ENCODE data around the gene PHF20.
"Not testable (repeated sequence)": the region's sequence is repeated elsewhere in the genome, so short reads cannot be mapped to it uniquely, and the experiment has no call there.

PHF20 gene

DNA sequence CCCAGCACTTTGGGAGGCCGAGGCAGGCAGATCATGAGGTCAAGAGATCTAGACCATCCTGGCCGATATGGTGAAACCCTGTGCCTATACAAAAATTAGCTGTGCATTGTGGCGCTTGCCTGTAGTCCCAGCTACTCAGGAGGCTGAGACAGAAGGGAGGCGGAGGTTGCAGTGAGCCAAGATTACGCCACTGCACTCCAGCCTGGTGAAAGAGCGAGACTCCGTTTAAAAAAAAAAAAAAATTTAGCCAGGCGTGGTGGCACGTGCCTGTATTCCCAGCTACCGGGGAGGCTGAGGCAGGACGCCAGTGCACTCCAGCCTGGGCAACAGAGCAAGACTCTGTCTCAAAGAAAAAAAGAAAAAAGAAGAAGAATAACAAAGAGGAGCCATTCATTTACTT is 10.3 kb upstream of the PHF20 start:
- H3K27me3 Mint-ChIP-seq, H3K9me3 Mint-ChIP-seq, H3K36me3 Mint-ChIP-seq, H3K4me3 Mint-ChIP-seq, H3K27ac Mint-ChIP-seq, ATAC-seq: not testable (repeated sequence)
- peaks cover 11% of the 10 kb centered on the region for H3K4me1 Mint-ChIP-seq

DNA sequence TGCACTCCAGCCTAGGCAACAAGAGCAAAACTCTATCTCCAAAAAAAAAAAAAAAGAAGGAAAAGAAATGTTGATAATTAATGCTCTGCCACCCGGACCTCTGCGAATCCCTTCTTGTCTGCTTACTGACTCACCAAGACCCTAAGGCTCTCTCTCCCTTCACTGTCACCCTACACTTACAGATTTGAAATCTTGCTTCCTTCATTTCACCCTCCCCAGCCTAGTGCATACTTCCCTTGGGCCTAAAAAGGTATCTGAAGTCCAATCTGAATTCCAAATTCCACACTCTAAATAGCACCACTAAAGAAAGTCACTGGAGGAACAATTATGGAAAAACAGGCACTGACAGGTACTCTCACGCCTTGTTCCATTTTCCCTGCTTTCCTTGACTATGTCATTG is 9.4 kb upstream of the PHF20 start:
- Mint-ChIP-seq H3K27me3 (no peaks in the 10 kb centered on the region), H3K27ac (no peak overlapping the region), H3K9me3 (no peaks in the 10 kb centered on the region), H3K36me3 (no peaks in the 10 kb centered on the region), H3K4me3 (no peak overlapping the region), H3K4me1 (peaks cover 6% of the 10 kb centered on the region)
- no peak for ATAC-seq

DNA sequence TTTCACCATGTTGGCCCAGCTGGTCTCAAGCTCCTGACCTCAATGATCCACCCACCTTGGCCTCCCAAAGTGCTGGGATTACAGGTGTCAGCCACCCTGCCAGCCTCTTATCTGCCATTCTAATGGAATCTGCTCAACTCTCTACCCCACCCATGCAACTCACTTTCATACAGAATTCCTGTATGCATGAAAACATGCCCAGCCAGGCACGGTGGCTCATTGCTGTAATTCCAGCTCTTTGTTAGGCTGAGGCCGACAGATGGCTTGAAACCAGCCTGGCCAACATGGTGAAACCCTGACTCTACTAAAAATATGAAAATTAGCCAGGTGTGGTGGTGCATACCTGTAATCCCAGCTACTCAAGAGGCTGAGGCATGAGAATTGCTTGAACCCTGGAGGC is 6.9 kb upstream of the PHF20 start:
- H3K9me3 Mint-ChIP-seq, H3K27me3 Mint-ChIP-seq, H3K36me3 Mint-ChIP-seq, H3K4me3 Mint-ChIP-seq, ATAC-seq, H3K27ac Mint-ChIP-seq: not testable (repeated sequence)
- H3K4me1 Mint-ChIP-seq = peaks cover 24% of the 10 kb centered on the region

DNA sequence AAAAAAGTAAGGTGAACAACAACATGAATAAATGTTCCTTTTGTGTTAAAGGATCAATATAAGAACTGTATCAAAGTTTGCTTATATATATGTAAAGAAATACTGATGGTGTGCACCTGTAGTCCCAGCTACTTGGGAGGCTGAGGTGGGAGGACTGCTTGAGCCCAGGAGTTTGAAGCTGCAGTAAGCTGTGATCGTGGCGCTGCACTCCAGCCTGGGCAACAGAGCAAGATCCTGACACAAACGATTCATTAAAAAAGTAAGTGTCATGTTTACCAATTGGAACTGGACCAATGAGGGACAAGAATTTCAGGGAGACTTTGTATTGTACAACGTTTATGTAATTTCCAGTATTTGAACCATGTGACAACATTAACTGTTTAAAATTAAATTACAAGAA is 5.0 kb upstream of the PHF20 start:
- peaks cover 6% of the 10 kb centered on the region for H3K9me3 Mint-ChIP-seq
- H3K36me3 Mint-ChIP-seq = no peaks in the 10 kb centered on the region
- H3K27me3 Mint-ChIP-seq = no peaks in the 10 kb centered on the region
- peak overlapping the region; percentile 100 for H3K27ac Mint-ChIP-seq
- ATAC-seq = no peak
- H3K4me3 Mint-ChIP-seq = no peak overlapping the region
- H3K4me1 Mint-ChIP-seq = peaks cover 34% of the 10 kb centered on the region

DNA sequence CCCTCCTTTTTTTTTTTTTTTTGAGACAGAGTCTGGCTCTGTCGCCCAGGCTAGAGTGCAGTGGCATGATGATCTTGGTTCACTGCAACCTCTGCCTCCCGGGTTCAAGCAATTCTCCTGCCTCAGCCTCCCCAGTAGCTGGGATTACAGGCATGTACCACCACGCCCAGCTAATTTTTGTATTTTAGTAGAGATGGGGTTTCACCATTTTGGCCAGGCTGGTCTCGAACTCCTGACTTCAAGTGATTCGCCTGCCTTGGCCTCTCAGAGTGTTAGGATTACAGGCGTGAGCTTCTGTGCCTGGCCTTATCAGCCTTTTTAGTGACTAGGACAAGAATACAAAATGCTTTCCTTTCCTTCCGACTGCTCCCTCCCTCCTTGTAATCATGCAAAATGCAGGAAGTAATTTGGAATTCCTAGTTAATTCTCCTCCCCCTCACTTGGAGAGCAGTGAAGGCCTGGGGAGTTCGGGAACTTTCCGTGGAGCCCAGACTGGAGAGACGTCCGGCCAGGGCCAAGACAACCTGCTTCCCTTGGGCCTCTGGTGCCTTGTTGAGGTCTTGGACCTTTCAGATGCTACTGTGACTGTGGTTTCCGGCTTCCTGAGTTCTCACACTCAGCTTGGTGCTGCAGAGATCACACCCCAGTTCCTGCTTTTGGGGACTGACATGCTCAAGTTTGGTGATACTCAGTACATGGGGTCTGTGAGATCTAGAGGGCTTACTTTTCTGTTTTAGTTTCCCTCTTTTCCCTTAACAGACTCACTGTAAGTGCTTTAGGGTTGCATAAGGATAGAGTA is 3.9 kb upstream of the PHF20 start:
- ATAC-seq = peak; percentile 68
- peaks cover 6% of the 10 kb centered on the region for H3K9me3 Mint-ChIP-seq
- peak overlapping the region; percentile 85 for H3K4me3 Mint-ChIP-seq
- peak overlapping the region; percentile 100 for H3K27ac Mint-ChIP-seq
- H3K27me3 Mint-ChIP-seq = no peaks in the 10 kb centered on the region
- no peaks in the 10 kb centered on the region for H3K36me3 Mint-ChIP-seq
- H3K4me1 Mint-ChIP-seq = peaks cover 39% of the 10 kb centered on the region

DNA sequence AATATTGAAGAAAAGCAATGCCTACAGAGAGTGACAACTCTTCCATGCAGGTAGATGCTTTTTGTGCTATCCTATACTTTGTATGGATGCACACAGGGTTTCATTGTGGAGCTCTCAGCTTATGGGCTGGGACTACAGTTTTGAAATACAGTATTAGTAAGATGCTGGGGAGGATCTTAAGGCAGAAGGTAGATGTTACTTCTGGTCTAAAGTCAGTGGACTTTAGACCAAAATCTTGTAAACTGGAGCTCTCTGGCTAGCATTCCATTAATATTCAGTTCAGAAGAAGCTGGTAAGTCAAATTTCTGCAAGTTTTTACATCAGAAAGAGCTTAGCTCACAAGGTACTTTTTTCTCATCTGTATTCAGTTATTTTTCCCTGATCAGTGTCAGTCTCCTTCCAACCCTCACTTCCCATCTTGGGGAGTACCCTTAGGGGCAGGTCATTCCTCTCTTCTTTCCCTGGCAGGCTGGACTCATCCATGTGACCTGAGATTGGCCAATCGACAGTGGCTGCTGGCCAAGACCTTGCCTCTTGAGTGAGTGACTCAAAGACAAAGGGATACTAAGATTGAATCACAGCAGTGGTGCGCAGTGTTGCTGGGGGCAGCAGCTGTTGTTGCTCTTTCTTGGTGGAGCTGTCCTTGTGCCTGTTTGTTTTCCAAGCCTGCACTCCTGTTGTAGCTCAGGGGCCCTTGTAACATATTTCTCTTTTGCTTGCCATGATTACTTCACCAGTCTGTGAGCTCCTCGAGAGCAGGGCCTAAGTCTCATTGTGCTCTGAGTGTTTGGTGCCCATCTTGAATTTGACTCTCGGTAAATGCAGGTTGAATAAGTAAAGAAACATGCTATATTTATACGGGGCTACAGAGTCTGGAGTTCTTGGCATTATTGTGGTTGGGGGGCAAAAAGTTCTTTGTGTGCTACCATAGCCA is 2.8 kb upstream of the PHF20 start:
- ATAC-seq = no peak
- H3K4me3 Mint-ChIP-seq = no peak overlapping the region
- H3K27ac Mint-ChIP-seq = peak overlapping the region; percentile 100
- H3K4me1 Mint-ChIP-seq = peaks cover 50% of the 10 kb centered on the region
- no peaks in the 10 kb centered on the region for H3K27me3 Mint-ChIP-seq
- H3K9me3 Mint-ChIP-seq = peaks cover 6% of the 10 kb centered on the region
- H3K36me3 Mint-ChIP-seq = peaks cover 6% of the 10 kb centered on the region

DNA sequence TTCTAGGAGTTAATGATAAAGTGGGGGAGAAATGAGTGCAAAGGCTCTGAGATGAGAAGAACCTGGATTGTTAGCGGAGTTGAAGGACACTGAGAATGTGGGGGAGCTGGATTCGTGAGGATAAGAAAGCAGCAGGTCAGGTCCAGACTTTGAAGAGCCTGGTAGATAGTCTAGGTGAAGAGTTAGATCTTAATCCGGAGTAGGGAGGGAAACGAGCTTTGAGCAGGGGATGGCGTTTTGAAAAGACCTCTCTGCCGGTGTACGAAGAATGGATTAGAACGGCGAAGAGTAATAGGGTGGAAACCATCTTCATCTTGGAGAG is 487 bp upstream of the PHF20 start:
- Mint-ChIP-seq H3K9me3 (peaks cover 6% of the 10 kb centered on the region), H3K4me3 (peak overlapping the region; percentile 86), H3K27ac (peak overlapping the region; percentile 93), H3K36me3 (peaks cover 15% of the 10 kb centered on the region), H3K4me1 (peaks cover 56% of the 10 kb centered on the region), H3K27me3 (no peaks in the 10 kb centered on the region)
- ATAC-seq = no peak

DNA sequence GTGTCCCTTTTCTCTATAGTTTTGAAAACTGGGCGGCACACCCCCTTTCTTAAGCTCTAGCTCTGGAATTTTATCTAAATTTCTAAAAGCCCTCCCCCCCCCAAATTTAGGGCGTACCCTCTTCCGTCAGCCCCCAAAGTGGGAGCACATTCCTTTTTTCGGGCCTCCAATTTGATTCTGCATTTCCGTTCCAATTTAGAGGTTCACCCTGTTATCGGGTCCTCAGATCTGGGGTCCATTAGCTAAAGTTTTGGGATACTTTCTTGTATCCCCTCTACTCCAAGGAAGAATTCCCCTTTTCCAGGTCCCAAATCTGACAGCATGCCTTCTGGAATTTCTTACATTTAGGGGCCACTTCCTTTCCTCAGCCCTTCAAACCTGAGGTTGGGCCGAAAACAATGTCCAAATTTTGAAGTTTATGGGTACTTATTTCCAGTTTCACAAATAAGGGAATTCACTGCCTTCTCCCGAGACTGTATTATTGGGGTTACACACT is 796 bp downstream of the PHF20 start:
- no peaks in the 10 kb centered on the region for H3K27me3 Mint-ChIP-seq
- peak overlapping the region; percentile 93 for H3K27ac Mint-ChIP-seq
- no peak for ATAC-seq
- H3K36me3 Mint-ChIP-seq = peaks cover 27% of the 10 kb centered on the region
- H3K4me3 Mint-ChIP-seq = peak overlapping the region; percentile 86
- peaks cover 6% of the 10 kb centered on the region for H3K9me3 Mint-ChIP-seq
- peaks cover 67% of the 10 kb centered on the region for H3K4me1 Mint-ChIP-seq

DNA sequence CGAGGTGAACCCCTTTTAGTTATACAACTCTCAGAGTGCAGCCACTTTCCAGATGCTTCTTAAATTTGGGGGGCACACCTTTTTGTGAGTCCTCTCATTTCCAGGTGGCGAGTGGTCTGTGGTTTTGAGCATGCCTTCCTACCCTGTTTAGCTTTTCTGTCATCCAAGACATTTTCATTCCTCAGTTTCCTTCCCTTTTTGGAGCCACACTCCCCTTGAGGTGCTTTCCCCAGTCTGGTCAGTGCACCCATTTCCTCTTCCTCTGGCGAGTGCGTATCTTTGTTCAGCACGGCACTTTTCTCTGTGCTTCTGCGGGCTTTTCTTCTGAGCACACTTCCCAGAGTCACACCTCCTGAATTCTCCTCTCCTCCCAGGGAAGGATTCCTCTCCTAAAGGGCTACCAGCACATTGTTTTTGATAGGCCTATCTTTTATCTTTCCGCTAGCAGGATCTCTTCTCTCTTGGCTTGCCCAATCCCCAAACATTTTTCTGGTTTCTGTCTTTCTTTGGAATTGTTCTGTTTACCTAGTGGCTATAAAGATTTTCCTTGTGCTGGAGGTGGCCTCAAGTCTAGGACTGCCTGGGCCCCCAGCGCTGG is 1.4 kb downstream of the PHF20 start:
- H3K4me1 Mint-ChIP-seq = peaks cover 61% of the 10 kb centered on the region
- no peaks in the 10 kb centered on the region for H3K27me3 Mint-ChIP-seq
- H3K4me3 Mint-ChIP-seq = peak overlapping the region; percentile 86
- H3K9me3 Mint-ChIP-seq = peaks cover 6% of the 10 kb centered on the region
- peaks cover 27% of the 10 kb centered on the region for H3K36me3 Mint-ChIP-seq
- no peak for ATAC-seq
- H3K27ac Mint-ChIP-seq = peak overlapping the region; percentile 93

DNA sequence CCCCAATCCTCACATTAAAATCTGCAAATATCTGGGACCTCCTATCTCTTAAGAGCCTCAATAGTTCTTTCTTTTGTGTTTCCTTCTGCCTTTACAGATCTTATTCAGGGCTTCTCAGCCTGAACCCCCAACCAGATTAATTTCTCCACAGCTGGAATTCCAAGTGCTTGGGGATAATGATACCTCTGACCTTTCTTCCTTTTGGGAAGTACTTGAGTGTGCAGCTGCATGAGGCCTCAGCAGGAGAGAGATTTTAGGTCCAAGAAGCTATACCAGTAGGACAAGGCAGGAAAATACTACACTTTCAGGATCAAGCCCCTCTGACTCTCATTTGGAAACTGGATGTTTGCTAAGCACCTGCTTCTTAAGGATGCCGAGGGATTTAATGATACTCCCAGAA is 2.6 kb downstream of the PHF20 start:
- Mint-ChIP-seq H3K27me3 (no peaks in the 10 kb centered on the region), H3K36me3 (peaks cover 35% of the 10 kb centered on the region), H3K9me3 (peaks cover 6% of the 10 kb centered on the region), H3K27ac (peak overlapping the region; percentile 93), H3K4me3 (peak overlapping the region; percentile 86), H3K4me1 (peaks cover 56% of the 10 kb centered on the region)
- no peak for ATAC-seq

DNA sequence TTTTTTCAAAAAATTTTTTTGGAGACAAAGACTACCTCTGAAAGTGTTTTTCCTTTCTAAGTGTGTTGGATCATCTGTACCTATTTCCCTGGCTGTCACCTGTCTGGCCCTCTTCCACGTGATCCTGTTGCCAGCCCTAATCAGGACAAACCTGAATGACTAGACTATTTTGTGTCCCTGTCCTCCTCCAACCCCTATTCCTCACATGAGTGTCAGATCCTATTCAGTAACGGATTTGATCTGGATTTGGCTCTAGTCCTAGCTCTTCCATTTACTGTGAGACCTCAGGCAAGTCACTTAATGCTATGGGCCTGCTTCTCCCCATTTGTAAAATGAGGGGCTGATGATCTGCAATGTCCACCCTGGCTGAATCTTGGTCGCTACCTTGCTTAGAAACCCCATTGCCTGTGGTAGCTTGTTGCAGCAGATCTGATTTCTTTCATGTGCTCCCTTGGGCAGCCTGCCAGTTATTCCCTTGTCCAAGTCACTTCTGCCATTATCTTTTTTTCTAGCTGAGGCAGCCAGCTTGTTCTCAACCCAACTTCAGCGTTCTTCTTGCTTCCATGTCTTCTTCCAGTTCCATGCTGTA is 4.8 kb downstream of the PHF20 start:
- H3K4me1 Mint-ChIP-seq = peaks cover 52% of the 10 kb centered on the region
- no peak overlapping the region for H3K4me3 Mint-ChIP-seq
- no peak for ATAC-seq
- peaks cover 39% of the 10 kb centered on the region for H3K36me3 Mint-ChIP-seq
- H3K27me3 Mint-ChIP-seq = no peaks in the 10 kb centered on the region
- peak overlapping the region; percentile 62 for H3K27ac Mint-ChIP-seq
- H3K9me3 Mint-ChIP-seq = peaks cover under 1% of the 10 kb centered on the region

DNA sequence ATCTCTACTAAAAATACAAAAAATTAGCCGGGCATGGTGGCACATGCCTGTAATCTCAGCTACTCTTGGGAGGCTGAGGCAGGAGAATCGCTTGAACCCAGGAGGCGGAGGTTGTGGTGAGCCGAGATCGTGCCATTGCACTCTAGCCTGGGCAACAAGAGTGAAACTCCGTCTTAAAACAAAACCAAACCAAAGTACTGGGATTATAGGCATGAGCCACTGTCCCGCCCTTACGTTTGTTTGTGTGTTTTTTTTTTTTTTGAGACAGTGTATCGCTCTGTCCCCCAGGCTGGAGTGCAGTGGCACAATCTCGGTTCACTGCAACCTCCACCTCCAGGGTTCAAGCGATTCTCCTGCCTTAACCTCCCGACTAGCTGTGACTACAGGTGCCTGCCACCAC is 12.0 kb downstream of the PHF20 start:
- not testable (repeated sequence) for ATAC-seq, H3K4me3 Mint-ChIP-seq, H3K27me3 Mint-ChIP-seq, H3K9me3 Mint-ChIP-seq, H3K27ac Mint-ChIP-seq
- Mint-ChIP-seq H3K36me3 (peaks cover 13% of the 10 kb centered on the region), H3K4me1 (peaks cover 24% of the 10 kb centered on the region)

DNA sequence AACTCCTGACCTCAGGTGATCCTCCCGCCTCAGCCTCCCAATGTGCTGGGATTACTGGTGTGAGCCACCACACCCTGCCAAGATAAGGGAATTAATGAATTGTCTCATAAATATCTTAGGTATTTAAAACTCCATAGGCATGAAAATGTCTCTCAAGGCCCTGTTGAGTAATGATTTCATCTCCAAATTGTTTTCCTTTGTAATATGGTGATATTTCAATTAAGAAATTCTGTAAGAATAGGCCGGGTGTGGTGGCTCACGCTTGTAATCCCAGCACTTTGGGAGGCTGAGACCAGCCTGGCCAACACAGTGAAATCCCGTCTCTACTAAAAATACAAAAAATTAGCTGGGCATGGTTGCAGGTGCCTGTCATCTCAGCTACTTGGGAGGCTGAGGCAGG is 13.7 kb downstream of the PHF20 start:
- not testable (repeated sequence) for ATAC-seq, H3K36me3 Mint-ChIP-seq, H3K27me3 Mint-ChIP-seq, H3K4me3 Mint-ChIP-seq, H3K9me3 Mint-ChIP-seq, H3K27ac Mint-ChIP-seq
- peaks cover 22% of the 10 kb centered on the region for H3K4me1 Mint-ChIP-seq

DNA sequence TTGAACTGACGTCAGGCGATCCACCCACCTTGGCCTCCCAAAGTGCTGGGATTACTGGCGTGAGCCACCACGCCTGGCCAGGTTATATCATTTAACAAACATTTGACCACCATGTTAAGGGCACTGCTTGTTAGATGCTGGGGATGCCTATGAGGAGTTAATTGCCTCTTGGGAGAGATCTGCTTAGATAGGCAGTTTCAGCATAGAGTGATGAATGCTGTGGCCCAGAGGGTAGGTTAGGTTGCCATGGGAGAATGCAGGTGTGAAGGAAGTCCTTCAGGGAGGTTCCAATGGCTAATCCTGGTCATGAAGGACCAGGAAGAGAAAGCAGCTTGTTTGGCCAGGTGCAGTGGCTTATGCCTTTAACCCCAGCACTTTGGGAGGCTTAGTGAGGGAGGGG is 17.0 kb downstream of the PHF20 start:
- Mint-ChIP-seq H3K27ac (no peak overlapping the region), H3K36me3 (peaks cover 6% of the 10 kb centered on the region), H3K27me3 (no peaks in the 10 kb centered on the region), H3K4me3 (no peak overlapping the region), H3K9me3 (no peaks in the 10 kb centered on the region), H3K4me1 (peaks cover 20% of the 10 kb centered on the region)
- ATAC-seq = no peak

DNA sequence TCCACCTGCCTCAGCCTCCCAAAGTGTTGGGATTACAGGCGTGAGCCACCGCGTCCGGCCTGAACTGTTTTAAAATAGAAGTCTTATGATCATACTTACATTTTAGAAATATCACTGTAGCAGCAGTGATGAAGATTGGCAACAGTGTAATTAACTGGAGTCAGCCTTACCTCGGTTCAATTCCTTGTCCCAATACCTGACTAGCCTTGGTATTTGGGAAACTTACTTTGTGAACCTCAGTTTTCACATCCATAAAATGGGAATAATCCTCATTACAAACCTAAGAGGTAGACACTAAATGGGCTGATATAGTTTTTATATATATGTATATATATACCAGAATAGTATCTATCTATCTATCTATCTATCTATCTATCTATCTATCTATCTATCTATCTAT is 19.3 kb downstream of the PHF20 start:
- no peaks in the 10 kb centered on the region for H3K9me3 Mint-ChIP-seq
- peaks cover 11% of the 10 kb centered on the region for H3K36me3 Mint-ChIP-seq
- H3K27me3 Mint-ChIP-seq = no peaks in the 10 kb centered on the region
- H3K4me3 Mint-ChIP-seq = no peak overlapping the region
- H3K4me1 Mint-ChIP-seq = peaks cover 22% of the 10 kb centered on the region
- H3K27ac Mint-ChIP-seq = peak overlapping the region; percentile 11
- ATAC-seq = no peak
